ENCODE data around the gene SPIB.

DNA sequence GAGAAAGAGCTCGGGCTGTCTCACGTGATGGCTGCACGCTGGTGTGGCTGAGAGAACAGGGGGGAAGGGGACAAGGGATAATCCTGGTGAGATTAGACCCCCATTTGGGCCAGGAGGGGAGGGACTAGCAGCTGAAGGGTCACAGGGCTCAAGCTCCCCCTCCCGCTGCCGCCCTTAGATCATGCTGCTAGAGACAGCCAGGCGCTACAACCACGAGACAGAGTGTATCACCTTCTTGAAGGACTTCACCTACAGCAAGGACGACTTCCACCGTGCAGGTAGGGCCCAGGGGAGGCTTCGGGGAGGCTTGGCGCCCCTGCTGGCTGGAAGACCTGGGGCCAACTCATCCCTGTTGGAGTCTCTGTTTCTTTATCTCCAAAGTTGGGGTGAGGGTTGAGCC is 39.1 kb upstream of the SPIB start:
- TF ChIP-seq POLR2AphosphoS5 (IDR thresholded peaks at IDR 0.05; ENCODE audit: low read depth) = no peak
- no peak for TF ChIP-seq EZH2 (IDR thresholded peaks at IDR 0.05; ENCODE audit: low read depth, unreplicated experiment)
- TF ChIP-seq, protein P1, sequence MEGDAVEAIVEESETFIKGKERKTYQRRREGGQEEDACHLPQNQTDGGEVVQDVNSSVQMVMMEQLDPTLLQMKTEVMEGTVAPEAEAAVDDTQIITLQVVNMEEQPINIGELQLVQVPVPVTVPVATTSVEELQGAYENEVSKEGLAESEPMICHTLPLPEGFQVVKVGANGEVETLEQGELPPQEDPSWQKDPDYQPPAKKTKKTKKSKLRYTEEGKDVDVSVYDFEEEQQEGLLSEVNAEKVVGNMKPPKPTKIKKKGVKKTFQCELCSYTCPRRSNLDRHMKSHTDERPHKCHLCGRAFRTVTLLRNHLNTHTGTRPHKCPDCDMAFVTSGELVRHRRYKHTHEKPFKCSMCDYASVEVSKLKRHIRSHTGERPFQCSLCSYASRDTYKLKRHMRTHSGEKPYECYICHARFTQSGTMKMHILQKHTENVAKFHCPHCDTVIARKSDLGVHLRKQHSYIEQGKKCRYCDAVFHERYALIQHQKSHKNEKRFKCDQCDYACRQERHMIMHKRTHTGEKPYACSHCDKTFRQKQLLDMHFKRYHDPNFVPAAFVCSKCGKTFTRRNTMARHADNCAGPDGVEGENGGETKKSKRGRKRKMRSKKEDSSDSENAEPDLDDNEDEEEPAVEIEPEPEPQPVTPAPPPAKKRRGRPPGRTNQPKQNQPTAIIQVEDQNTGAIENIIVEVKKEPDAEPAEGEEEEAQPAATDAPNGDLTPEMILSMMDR (conservative IDR thresholded peaks at IDR 0.05; ENCODE audit: low read depth in 2 of 2) = peak in 1 of 2 experiments; percentile 18; a peak in 1 of 4 replicates
- no peak for TF ChIP-seq CREB1 (CRISPR knock-in tag; IDR thresholded peaks at IDR 0.05; ENCODE audit: low read depth)
- no peak for TF ChIP-seq EZH2phosphoT487 (IDR thresholded peaks at IDR 0.05; ENCODE audit: unreplicated experiment)
- TF ChIP-seq JUNB (IDR thresholded peaks at IDR 0.05; ENCODE audit: unreplicated experiment) = no peak
- TF ChIP-seq, protein P2, sequence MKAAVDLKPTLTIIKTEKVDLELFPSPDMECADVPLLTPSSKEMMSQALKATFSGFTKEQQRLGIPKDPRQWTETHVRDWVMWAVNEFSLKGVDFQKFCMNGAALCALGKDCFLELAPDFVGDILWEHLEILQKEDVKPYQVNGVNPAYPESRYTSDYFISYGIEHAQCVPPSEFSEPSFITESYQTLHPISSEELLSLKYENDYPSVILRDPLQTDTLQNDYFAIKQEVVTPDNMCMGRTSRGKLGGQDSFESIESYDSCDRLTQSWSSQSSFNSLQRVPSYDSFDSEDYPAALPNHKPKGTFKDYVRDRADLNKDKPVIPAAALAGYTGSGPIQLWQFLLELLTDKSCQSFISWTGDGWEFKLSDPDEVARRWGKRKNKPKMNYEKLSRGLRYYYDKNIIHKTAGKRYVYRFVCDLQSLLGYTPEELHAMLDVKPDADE (IDR thresholded peaks at IDR 0.05) = no peak
- TF ChIP-seq, protein P3, sequence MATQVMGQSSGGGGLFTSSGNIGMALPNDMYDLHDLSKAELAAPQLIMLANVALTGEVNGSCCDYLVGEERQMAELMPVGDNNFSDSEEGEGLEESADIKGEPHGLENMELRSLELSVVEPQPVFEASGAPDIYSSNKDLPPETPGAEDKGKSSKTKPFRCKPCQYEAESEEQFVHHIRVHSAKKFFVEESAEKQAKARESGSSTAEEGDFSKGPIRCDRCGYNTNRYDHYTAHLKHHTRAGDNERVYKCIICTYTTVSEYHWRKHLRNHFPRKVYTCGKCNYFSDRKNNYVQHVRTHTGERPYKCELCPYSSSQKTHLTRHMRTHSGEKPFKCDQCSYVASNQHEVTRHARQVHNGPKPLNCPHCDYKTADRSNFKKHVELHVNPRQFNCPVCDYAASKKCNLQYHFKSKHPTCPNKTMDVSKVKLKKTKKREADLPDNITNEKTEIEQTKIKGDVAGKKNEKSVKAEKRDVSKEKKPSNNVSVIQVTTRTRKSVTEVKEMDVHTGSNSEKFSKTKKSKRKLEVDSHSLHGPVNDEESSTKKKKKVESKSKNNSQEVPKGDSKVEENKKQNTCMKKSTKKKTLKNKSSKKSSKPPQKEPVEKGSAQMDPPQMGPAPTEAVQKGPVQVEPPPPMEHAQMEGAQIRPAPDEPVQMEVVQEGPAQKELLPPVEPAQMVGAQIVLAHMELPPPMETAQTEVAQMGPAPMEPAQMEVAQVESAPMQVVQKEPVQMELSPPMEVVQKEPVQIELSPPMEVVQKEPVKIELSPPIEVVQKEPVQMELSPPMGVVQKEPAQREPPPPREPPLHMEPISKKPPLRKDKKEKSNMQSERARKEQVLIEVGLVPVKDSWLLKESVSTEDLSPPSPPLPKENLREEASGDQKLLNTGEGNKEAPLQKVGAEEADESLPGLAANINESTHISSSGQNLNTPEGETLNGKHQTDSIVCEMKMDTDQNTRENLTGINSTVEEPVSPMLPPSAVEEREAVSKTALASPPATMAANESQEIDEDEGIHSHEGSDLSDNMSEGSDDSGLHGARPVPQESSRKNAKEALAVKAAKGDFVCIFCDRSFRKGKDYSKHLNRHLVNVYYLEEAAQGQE (IDR thresholded peaks at IDR 0.05; ENCODE audit: unreplicated experiment) = no peak
- no peak for TF ChIP-seq ZNF114 (CRISPR knock-in tag; IDR thresholded peaks at IDR 0.05)
